Measurements from ENCODE around the gene LTA4H. TPM values are rescaled to one million over a fixed set of nuclear protein-coding genes. Genes with fewer than 3 reads are reported as not detected.

The LTA4H gene
- total RNA-seq, 1 donor from 2014 or later: 87.8 TPM

DNA sequence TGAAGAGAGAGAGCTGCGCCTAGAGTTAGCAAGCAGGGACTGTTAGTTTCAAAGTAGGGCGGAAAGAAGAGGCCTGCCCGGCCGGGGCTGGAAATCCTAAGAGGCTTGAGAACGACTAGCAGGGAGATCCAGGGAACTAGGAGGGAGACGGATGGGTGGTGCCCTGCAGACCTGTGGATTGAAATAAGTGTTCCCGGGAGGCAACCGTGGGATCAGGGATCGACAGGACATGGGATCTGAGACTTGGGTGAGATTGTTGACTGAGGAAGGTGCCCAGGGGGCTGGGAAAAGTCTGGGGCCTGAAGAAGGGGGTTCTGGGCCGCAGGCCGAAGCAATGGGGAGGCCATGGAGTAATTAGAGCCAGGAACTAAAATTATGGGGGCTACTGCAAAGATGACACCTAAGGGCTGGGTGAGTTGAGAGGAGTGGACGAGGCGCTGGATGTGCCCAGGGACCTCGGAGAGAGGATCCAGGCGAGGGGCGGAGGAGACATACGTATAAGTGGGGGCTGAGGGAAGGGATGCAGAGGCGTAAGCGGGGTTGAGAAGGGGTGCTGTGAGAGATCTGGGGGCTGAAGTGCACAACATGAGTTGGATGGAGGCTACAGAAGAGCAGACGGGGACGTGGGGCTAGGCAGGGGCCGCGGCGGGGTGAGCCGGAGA is 635 bp downstream of the LTA4H start:
- no peak for DNase-seq (ENCODE audit: low read depth, low spot score)

DNA sequence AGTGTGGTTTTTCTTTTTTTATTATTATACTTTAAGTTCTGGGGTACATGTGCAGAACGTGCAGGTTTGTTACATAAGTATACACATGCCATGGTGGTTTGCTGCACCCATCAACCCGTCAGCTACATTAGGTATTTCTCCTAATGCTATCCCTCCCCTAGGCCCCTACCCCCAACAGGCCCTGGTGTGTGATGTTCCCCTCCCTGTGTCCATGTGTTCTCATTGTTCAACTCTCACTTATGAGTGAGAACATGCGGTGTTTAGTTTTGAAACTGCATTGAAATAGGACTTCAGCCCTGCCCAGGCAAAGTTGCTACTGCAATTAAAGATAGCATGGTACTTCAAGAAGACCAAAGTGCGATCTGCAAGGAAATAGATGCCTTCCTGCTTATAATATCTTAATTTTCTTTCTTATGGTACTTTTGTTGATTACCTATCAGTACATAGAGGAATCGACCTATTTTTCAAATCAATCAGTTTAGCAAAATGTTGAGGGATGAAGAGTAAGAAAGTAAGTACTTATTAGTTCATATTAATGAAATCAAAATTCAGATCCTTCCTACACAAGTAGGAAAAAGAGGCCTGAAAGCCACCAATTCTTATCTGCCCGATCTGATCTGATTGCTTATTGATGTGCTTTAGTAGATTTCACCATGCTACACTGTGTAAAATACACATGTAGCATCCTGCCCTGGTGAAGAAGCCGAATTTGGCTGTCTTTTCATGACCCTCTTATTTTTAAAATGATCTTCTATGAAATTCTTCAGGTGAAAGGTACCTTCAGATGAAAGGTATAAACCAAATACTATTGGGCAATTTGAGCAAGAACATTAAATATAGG is 1.6 kb downstream of the LTA4H start:
- no peak for DNase-seq (ENCODE audit: low read depth, low spot score)

DNA sequence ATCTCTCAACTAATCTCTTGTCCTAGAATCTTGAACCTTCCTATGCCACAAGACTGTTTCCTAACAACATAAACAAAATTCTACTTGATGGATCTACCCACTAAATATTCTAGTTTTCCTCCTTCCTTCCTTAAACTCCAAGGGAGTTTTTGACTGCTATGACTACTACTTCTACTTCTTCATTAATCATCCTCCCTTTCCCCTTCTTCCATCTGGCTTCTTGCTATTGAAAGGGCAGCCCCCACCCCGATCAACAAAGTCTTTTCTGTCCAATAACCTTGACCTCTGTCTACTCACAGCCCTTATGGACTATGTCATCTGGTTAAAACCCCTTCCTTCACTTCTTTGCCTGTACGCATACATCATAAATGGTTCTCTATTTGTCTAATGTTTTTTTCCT is 5.6 kb downstream of the LTA4H start:
- no peak for DNase-seq (ENCODE audit: low read depth, low spot score)

DNA sequence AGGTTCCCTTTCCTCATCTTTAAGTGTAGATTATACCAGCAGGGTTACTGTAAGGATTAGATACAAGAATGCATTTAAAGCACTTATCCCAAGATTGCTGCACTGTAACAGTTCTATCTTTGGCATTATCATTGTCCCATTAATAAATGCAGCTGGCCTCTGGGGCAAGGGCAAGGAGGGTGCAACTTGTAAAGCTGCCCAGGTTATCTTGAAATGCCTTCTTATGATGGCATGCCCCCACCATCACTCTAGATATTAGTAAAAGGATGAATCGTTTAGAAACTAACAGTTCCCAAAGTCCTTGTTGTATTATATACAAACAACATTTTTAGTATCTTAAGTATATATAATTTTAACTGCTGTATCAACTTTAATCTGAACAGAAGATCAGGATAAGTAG is 6.8 kb downstream of the LTA4H start:
- DNase-seq (ENCODE audit: low read depth, low spot score): no peak

DNA sequence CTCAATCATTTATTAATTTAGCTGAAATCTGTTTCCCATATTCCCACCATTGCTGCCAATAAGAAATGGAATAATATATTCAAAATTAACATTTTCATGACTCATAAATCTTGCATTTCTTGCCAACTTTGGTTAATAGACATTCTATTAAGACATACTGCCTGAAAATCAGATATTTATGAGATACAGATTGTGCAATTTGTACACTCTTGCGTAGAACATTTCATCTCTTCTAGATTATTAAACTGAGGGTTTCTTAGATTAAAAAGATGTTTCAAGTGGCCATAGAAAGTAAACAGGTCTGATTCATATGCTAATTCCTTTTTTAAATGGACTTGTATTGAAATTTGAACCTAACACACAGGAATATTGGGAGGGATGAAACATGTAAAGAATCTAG is 9.1 kb downstream of the LTA4H start:
- no peak for DNase-seq (ENCODE audit: low read depth, low spot score)

DNA sequence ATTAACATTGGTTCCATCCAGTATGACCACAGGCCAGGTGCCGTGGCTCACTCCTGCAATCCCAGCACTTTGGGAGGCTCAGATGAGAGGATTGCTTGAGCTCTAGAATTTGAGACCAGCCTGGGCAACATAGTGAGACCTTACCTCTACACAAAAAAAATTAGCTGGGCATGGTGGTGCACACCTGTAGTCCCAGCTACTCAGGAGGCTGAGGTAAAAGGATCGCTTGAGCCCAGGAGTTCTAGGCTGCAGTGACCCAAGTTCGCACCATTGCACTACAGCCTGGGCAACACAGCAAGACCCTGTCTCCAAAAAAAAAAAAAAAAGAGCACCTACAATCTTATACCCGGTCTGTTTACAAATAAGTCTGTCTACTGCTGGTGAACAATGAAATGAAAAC is 9.9 kb downstream of the LTA4H start:
- DNase-seq (ENCODE audit: low read depth, low spot score): no peak

DNA sequence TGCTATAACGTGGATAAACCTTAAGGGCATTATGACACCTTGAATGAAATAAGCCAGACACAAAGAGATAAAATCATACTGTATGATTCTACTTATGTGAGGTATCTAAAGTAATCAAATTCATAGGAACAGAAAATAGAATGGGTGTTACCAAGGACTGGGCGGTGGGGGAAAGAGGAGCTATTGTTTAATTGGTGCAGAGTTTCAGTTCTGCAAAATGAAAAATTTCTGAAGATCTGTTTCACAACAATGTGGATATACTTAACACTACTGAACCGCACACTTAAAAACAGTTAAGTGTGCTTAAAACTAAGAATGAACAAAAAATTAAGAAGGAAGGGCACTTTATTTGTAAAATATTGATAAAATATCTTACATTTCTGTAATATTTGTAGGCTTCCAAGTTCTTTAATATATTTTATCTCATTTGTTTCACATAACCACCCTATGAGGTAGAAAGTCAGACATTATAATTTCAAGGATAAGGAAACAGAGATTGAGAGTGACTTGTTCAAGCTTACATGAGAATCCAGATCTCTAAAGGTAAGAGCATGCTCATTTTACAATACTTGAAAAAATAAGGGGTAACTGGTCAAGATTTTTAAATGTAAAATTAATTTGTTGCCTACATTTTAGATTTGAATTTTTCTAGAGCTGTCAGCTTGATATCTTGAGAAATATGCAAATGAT is 14.9 kb downstream of the LTA4H start:
- no peak for DNase-seq (ENCODE audit: low read depth, low spot score)

DNA sequence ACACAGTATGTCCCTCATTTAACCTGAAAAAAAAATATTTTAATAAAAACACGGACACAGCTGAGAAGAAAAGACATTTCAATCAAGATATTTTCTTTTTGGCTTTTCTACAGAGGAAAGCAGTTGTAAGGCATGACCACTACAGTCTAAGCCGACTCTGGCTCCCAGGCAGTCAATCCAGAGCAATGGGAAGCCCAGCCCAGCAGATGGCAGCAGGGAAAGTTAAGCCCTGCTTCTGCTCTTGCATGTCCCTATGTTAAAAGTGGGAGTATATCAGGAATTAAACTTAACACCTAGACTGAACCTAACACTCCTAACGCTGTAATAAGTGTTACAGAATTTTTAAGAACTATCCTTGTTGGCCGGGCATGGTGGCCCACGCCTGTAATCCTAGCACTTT is 19.7 kb downstream of the LTA4H start:
- no peak for DNase-seq (ENCODE audit: low read depth, low spot score)

DNA sequence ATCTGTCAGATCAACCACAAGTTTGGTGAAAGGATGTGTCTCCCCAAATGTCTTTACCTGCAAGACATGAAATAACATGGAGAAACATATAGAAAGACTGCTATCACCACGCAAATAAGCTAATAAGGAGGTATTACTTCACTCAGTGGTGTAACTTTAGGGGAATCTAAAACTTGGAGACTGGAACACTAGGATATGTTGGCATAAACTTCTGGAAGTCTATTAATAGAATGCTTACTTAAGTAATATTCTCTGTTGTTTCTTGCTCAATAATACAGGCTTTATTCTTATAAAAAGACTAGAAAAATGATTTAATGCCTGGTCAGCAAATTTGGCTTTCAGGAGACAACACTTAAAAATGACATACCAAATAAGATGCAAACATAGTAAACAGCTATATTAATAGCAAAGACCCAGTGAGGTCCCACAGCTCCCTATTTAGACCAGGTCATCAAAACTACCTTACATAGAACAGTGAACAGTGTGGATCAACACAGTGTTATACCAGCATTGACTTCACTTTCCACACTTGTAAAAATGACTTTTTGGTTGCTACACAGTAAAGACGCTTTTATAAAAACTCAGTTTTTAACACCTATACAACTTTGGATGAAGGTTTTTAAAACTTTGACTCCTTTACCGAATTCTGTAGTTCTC is 20.3 kb downstream of the LTA4H start:
- DNase-seq (ENCODE audit: low read depth, low spot score): no peak

DNA sequence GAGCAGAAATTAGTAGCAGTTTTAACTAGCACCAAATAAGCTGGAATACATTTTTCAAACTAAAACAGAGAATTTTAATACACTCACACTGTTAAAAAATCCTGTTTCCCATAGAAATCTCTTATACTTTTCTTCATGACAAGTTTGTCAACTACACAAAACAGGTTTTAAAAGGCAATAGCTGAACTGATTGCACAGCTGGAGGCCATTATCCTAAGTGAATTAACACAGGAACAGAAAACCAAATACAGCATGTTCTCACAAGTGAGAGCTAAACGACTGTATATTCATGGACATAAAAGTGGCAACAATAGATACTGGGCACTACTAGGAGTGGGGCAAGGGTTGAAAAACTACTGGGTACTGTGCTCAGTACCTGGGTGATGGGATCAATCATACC is 27.7 kb downstream of the LTA4H start:
- DNase-seq (ENCODE audit: low read depth, low spot score): no peak

DNA sequence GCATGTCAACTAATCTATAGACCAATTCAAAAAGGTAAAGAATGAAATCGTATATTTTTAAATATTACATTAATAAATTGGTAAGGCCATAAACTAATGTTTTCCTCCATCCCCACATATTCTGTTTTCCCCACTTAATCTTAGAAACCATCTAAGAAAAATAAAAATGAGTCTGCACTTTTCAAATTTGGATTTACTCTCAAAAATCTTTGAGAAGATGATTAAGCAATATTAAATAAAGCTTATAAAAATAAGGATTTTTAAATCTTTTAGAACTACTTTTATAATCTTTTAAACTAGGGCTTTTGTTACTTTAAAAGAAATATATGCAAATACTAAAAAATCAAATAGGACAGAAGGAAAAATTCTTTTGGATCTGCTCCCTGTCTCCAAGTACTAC is 28.7 kb downstream of the LTA4H start:
- no peak for DNase-seq (ENCODE audit: low read depth, low spot score)

DNA sequence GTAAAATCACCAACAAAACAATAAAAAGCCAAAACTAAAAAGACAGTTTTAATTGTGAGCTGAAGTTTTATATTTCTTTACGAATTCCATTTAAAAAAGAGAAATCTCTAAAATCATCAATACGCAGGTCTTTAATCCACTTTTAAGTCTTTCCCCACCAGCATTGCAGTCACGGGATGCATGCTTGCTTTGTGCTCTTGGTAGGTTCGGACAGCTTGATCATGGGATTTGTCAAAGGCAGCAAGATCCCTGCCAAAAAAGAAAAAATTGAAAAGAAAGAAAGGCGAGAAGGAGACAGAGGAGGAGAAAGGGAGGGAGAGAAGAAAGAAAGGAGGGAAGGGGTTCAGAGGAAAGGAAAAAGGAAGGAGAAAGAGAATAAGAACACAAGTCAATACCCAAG is 34.5 kb downstream of the LTA4H start:
- no peak for DNase-seq (ENCODE audit: low read depth, low spot score)

DNA sequence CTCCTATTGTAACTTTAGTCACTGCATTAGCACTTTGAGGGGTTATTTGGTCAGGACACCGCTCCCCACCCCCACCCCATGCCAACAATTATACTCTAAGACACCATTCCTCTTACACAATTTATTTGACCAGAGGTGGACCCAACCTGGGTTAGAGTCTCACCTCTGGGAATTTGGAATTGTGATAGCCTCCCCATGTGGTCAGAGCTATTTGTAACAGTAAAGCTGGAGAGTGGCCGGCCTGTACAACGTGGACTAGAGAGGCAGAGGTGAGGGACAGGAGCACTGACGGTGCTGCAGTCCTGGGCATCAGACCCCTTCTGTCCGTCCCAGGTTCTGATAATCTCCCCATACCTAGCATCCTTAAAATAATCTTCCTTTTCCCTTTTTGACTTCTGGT is 35.9 kb downstream of the LTA4H start:
- no peak for DNase-seq (ENCODE audit: low read depth, low spot score)

DNA sequence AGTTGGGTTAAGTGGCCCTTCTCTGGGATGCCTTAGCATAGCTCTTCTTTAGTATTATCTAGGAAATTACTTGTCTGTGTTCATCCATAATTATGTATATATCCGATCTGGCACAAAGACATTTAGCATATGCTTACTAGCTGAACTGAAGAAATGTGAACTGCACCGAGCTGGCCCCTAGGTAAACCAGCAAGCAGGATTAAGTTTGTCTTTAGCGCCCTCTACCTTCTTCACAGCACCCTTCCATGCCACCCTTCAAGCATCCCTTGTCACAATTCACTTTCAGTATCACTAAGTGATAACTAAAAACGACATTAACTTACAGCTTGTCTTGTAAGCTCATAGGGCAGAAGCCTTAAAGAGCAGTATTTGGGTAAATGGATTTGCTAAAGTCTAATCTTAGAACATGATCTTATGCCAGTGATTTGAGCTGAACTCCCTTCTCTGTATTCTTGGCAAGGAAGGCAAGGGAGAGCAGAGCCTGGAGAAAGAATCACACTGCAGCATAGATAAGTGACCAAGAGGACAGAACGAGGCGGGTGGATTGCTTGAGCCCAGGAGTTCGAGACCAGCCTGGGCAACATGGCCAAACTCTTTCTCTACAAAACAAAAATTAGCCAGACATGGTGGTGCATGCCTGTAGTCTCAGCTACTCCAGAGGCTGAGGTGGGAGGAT is 36.6 kb downstream of the LTA4H start:
- DNase-seq (ENCODE audit: low read depth, low spot score): peak; percentile 24

DNA sequence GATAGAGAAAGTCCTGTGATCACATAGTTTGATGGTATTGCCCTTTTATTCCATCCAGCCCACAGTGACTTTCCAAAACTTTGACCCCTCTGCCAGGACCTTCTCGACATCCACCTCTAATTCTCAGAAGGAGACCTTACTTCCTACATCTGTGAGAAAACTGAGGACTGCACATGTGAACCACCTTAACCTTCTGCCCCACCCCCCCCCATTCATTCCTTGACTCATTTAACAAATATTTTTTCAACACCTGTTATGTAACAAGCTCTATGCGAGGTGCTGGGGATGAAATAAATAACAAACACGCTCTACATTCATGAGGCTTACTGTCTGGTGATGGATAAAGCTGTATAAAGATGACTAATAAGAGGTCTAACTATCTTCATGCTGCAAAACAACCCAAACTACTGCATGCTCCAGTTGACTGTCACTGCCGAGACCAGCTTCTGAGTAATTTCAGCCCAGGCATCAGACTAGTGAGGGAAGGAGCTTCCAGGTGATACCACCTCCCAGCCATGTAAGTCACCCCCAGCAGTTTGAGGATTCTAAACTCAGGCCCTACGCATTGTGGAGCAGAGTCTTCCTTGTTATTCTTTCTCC is 37.4 kb downstream of the LTA4H start:
- no peak for DNase-seq (ENCODE audit: low read depth, low spot score)

DNA sequence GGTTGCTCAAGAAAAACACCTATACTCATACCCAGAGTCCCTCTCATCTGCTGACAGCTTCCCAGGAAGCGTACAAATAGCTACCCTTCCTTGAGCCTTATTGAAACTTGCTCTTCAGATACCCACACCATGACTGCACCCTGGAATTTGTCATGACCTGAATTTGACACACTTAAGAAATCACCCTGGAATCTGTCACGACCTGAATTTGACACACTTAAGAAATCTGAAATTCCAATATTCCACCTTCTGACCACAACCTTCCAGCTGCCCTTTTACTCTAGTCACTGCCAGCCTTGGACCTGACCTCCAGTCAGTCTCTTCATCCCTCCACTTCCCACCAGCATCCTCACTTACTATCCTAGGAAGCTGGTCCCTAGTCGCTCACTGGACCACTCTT is 38.1 kb downstream of the LTA4H start:
- DNase-seq (ENCODE audit: low read depth, low spot score): no peak

DNA sequence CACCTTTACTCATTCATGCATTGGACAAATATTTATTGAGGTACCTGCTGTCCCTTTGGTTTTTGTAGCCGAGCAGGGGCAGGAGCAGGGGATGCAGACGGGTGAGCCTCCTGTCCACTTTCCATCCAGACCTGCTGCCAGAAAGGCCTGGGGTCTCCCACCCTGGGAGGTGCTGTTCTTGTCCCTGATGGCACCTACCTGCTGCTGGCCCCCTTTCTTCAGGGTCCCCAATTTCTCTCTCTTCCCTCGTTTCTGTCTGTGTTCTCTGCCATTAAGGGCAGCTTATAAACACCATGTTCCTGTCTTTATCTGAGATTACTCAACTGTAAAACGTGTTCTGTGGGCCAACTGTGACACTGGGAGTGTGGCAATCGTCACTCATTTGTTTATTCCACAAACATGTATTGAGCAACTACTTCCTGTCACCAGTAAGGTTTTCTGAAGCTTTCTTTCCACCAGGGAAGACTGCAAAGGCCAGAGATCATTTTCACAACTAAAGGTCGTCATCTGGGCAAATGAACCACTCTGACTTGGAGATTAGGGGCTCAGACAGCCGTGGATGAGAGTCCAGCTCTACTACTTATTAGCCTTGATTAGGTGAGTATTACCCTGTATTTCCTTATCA is 39.2 kb downstream of the LTA4H start, which contains the start of gene HAL:
HAL (minus strand) TSS at position 311 of the 625 bp plus-strand sequence. CDS start 434 bp downstream, outside the sequence.
- no peak for DNase-seq (ENCODE audit: low read depth, low spot score)

DNA sequence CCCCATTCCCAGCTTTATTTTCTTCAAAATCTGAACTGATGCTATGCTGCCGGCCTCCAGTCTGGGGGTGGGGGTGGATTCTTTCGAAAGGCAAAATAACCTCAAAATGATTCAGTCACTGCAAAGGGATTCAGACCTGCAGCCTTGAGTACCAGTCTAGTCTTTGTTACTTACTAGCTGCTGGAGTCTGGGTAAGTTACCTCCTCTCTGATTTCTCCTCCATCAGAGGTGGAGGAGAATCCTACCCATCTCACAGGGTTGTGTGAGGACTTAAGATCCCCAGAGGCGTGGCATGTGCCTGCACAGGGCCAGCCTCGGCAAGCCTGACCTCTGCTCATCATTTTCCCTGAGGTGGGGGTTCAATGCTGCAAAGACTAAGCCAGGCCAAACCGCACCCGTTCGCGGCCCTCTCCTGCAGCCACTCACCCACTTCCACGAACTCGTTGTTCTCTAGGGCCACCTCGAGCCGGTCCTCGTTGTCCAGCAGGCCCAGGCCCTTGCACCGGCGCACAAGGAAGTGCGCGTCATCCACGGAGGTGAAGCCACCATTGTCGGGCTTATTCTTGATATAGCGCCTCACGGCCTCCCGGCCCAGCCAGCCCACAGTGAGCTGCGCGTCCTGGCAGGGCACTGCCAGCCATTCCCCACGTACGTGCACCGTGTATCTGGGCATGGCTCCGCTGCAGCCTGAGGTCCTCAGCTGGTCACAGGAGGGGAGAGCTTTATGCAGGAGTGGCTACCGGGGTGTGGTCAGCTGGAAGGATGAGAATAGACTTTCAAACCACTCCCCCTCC is 40.0 kb downstream of the LTA4H start:
- no peak for DNase-seq (ENCODE audit: low read depth, low spot score)

DNA sequence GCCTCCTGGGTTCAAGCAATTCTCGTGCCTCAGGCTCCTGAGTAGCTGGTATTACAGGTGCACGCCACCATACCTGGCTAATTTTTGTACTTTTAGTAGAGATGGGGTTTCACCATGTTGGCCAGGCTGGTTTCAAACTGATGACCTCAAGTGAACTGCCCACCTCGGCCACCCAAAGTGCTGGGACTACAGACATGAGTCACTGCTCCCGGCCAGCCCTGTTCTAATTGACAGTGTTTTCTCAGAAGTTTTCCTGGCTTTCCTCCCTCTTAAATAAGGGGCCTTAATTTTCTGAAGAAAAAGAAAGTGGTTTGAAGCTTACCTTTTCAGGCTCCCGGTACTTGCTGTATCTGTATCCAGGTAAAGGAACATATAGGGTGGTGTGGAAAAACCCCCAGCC is 40.9 kb downstream of the LTA4H start:
- DNase-seq (ENCODE audit: low read depth, low spot score): no peak

DNA sequence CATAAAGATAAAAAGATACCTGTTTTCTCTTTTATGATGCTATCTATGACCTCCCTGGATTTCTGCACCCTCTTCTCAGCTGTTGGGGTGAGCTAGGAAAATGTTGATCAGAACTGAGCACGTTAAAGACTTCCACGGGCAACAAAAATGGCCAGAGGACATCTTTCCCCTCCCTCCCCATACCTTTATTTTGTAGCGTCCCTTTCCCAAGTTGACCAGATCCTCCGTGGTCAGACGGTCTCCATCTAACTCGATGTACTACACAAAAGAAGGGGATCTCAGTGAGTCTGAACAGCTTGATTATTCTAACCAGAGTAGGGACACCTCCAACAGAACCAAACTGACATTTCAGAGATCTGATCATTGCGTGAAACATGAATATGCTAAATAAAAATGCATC is 41.5 kb downstream of the LTA4H start:
- no peak for DNase-seq (ENCODE audit: low read depth, low spot score)

All from pulmonary artery endothelial cell (primary cell).